Measurements from ENCODE around the gene ETNK1.

Gene ETNK1

GRCh38 chr12:22672951-22673350, 48.0 kb downstream of the ETNK1 start:
- Histone ChIP-seq H3K4me2 (ENCODE audit: insufficient read depth, low read length) (no peak overlapping the region), H4K20me1 (ENCODE audit: insufficient read depth, low read length) (no peaks in the 10 kb centered on the region), H3K27ac (ENCODE audit: low read length) (no peak overlapping the region), H3K4me1 (ENCODE audit: insufficient read depth, low read length) (no peaks in the 10 kb centered on the region), H3K4me3 (ENCODE audit: low read depth in 1 of 2, low read length in 2 of 2) (no peak overlapping the region), H3K9me3 (ENCODE audit: insufficient read depth, low read length, severe bottlenecking) (no peaks in the 10 kb centered on the region), H3K9ac (ENCODE audit: low read depth, low read length) (no peak overlapping the region), H3K36me3 (ENCODE audit: insufficient read depth, low read length) (peaks cover 46% of the 10 kb centered on the region), H3K79me2 (ENCODE audit: insufficient read depth, low read length) (no peaks in the 10 kb centered on the region), H2AFZ (ENCODE audit: low read depth, low read length) (no peak overlapping the region), H3K27me3 (ENCODE audit: insufficient read depth, low read length, poor library complexity) (no peaks in the 10 kb centered on the region)
- DNase-seq (no peak), ATAC-seq (ENCODE audit: insufficient read depth, low read depth) (no peak)
- TF ChIP-seq, protein P1, sequence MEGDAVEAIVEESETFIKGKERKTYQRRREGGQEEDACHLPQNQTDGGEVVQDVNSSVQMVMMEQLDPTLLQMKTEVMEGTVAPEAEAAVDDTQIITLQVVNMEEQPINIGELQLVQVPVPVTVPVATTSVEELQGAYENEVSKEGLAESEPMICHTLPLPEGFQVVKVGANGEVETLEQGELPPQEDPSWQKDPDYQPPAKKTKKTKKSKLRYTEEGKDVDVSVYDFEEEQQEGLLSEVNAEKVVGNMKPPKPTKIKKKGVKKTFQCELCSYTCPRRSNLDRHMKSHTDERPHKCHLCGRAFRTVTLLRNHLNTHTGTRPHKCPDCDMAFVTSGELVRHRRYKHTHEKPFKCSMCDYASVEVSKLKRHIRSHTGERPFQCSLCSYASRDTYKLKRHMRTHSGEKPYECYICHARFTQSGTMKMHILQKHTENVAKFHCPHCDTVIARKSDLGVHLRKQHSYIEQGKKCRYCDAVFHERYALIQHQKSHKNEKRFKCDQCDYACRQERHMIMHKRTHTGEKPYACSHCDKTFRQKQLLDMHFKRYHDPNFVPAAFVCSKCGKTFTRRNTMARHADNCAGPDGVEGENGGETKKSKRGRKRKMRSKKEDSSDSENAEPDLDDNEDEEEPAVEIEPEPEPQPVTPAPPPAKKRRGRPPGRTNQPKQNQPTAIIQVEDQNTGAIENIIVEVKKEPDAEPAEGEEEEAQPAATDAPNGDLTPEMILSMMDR (IDR thresholded peaks at IDR 0.05; ENCODE audit: borderline replicate concordance, extremely low read depth, low read length, poor library complexity, severe bottlenecking), result no peak
- TF ChIP-seq EZH2 (IDR thresholded peaks at IDR 0.05; ENCODE audit: borderline replicate concordance, low read depth, low read length, severe bottlenecking), result no peak

- no peak for ATAC-seq (ENCODE audit: insufficient read depth, low read depth)
- H3K36me3 ChIP-seq (ENCODE audit: insufficient read depth, low read length), result peaks cover 57% of the 10 kb centered on the region
- no peak for TF ChIP-seq EZH2 (IDR thresholded peaks at IDR 0.05; ENCODE audit: borderline replicate concordance, low read depth, low read length, severe bottlenecking)
- TF ChIP-seq, protein P1 (IDR thresholded peaks at IDR 0.05; ENCODE audit: borderline replicate concordance, extremely low read depth, low read length, poor library complexity, severe bottlenecking), result no peak
Observed at GRCh38 chr12:22677781-22678574, 53.0 kb downstream of the ETNK1 start.

DNA sequence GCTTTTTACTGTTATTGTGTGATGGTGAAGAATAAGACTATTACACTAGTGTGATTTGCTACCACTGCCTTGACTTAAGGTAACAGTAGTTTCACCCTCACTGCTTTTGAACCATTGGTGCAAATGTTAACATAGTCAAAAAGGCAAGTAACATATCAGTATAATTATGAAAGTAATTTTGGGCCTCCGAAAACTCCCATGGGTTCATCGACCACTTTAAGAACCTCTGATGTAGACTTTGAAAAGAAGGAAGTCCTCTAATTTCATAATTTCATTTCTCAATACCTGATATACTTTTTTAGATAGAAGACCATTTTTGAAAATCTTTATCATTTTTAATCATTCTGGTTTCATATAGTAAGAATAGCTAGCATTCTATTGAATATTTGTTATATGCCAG, 57.7 kb downstream of the ETNK1 start:
- Histone ChIP-seq H3K4me2 (ENCODE audit: insufficient read depth, low read length) (no peak overlapping the region), H3K4me3 (ENCODE audit: low read depth in 1 of 2, low read length in 2 of 2) (no peak overlapping the region), H3K9ac (ENCODE audit: low read depth, low read length) (no peak overlapping the region), H3K27me3 (ENCODE audit: insufficient read depth, low read length, poor library complexity) (no peaks in the 10 kb centered on the region), H4K20me1 (ENCODE audit: insufficient read depth, low read length) (no peaks in the 10 kb centered on the region), H3K4me1 (ENCODE audit: insufficient read depth, low read length) (no peaks in the 10 kb centered on the region), H3K27ac (ENCODE audit: low read length) (no peak overlapping the region), H3K79me2 (ENCODE audit: insufficient read depth, low read length) (no peaks in the 10 kb centered on the region), H3K9me3 (ENCODE audit: insufficient read depth, low read length, severe bottlenecking) (no peaks in the 10 kb centered on the region), H2AFZ (ENCODE audit: low read depth, low read length) (no peak overlapping the region), H3K36me3 (ENCODE audit: insufficient read depth, low read length) (peaks cover 45% of the 10 kb centered on the region)
- TF ChIP-seq EZH2 (IDR thresholded peaks at IDR 0.05; ENCODE audit: borderline replicate concordance, low read depth, low read length, severe bottlenecking), result no peak
- TF ChIP-seq, protein P1 (IDR thresholded peaks at IDR 0.05; ENCODE audit: borderline replicate concordance, extremely low read depth, low read length, poor library complexity, severe bottlenecking), result no peak
- ATAC-seq (ENCODE audit: insufficient read depth, low read depth), result no peak
- DNase-seq, result no peak

More at GRCh38 chr12:22677781-22678574, 53.0 kb downstream of the ETNK1 start:
- no peak for DNase-seq
- Histone ChIP-seq H3K79me2 (ENCODE audit: insufficient read depth, low read length) (no peaks in the 10 kb centered on the region), H3K27ac (ENCODE audit: low read length) (no peak overlapping the region), H3K27me3 (ENCODE audit: insufficient read depth, low read length, poor library complexity) (no peaks in the 10 kb centered on the region), H4K20me1 (ENCODE audit: insufficient read depth, low read length) (no peaks in the 10 kb centered on the region), H3K4me3 (ENCODE audit: low read depth in 1 of 2, low read length in 2 of 2) (no peak overlapping the region), H2AFZ (ENCODE audit: low read depth, low read length) (no peak overlapping the region), H3K4me2 (ENCODE audit: insufficient read depth, low read length) (no peak overlapping the region), H3K4me1 (ENCODE audit: insufficient read depth, low read length) (no peaks in the 10 kb centered on the region), H3K9me3 (ENCODE audit: insufficient read depth, low read length, severe bottlenecking) (no peaks in the 10 kb centered on the region), H3K9ac (ENCODE audit: low read depth, low read length) (no peak overlapping the region)

Measured in DND-41 (cell line).